HepG2 (cell line): ENCODE data around the gene NOXA1. TPM values are rescaled to one million over a fixed set of nuclear protein-coding genes. Genes with fewer than 3 reads are reported as not detected.
A peak's percentile ranks its signal among the peaks of the same experiment; 100 is the strongest.

Experiments used
- BCL6 ChIP-seq: IDR thresholded peaks from 2 replicates; pipeline ENCODE4 v1.6.1; 2016; ENCODE audit warnings: missing genetic modification reagents, missing compliant biosample characterization
- E2F5 ChIP-seq: sonication (generic); formaldehyde crosslinking; conservative IDR thresholded peaks from 2 replicates; pipeline ENCODE4 v1.4.0; 2020; ENCODE audit warnings: missing genetic modification reagents
- FOXA1 ChIP-seq, 2 experiments: fragments of 450-650 bp in 1 of 2; sonication (generic) in 1 of 2; formaldehyde crosslinking in 1 of 2; IDR thresholded peaks; 2 replicates each; pipeline versions ENCODE4 v1.4.0 to v1.6.1; 2016 to 2020; ENCODE audit warnings: missing genetic modification reagents in 1 of 2
- FOXC1 ChIP-seq: sonication (generic); formaldehyde crosslinking; IDR thresholded peaks from 2 replicates; pipeline ENCODE4 v1.8.0; 2022; ENCODE audit warnings: mild to moderate bottlenecking, missing genetic modification reagents, borderline replicate concordance
- KLF6 ChIP-seq: IDR thresholded peaks from 2 replicates; pipeline ENCODE4 v1.8.0; 2016; ENCODE audit warnings: missing biosample characterization, missing genetic modification reagents
- KLF9 ChIP-seq: IDR thresholded peaks from 2 replicates; pipeline ENCODE4 v1.6.1; 2016; ENCODE audit warnings: low read depth
- SRSF9 ChIP-seq: fragments of 200-400 bp; formaldehyde crosslinking; IDR thresholded peaks from 2 replicates; pipeline ENCODE4 v1.6.1; 2018; ENCODE audit warnings: borderline replicate concordance, mild to moderate bottlenecking, low read depth, low read length; ENCODE audit not compliant: insufficient read depth, poor library complexity, severe bottlenecking
- TAF15 ChIP-seq: fragments of 200-400 bp; formaldehyde crosslinking; IDR thresholded peaks from one replicate; pipeline ENCODE4 v1.6.1; 2018; ENCODE audit warnings: mild to moderate bottlenecking, low read depth, low read length; ENCODE audit not compliant: poor library complexity, severe bottlenecking
- ZBTB10 ChIP-seq: sonication (generic); formaldehyde crosslinking; IDR thresholded peaks from 2 replicates; pipeline ENCODE4 v1.4.0; 2020; ENCODE audit warnings: missing genetic modification reagents, borderline replicate concordance
- ZFP82 ChIP-seq: sonication (generic); formaldehyde crosslinking; IDR thresholded peaks from 2 replicates; pipeline ENCODE4 v1.5.1; 2020; ENCODE audit warnings: mild to moderate bottlenecking, missing genetic modification reagents, borderline replicate concordance
- ZKSCAN1 ChIP-seq: fragments of 150-350 bp; IDR thresholded peaks from 2 replicates; pipeline ENCODE4 v1.6.1; 2014; ENCODE audit warnings: low read length
- ZMYM4 ChIP-seq: sonication (generic); formaldehyde crosslinking; IDR thresholded peaks from 2 replicates; pipeline ENCODE4 v1.8.1; 2023; ENCODE audit warnings: mild to moderate bottlenecking, missing genetic modification reagents
- ZNF3 ChIP-seq: IDR thresholded peaks from 2 replicates; pipeline ENCODE4 v1.7.0; 2017; ENCODE audit warnings: inconsistent platforms
- ZNF335 ChIP-seq: sonication (generic); formaldehyde crosslinking; IDR thresholded peaks from 2 replicates; pipeline ENCODE4 v1.4.0; 2020; ENCODE audit warnings: missing genetic modification reagents
- ZNF343 ChIP-seq: sonication (generic); formaldehyde crosslinking; IDR thresholded peaks from 2 replicates; pipeline ENCODE4 v1.4.0; 2020; ENCODE audit warnings: mild to moderate bottlenecking, missing genetic modification reagents
- ZNF550 ChIP-seq: sonication (generic); formaldehyde crosslinking; IDR thresholded peaks from 2 replicates; pipeline ENCODE4 v1.4.0; 2020; ENCODE audit warnings: mild to moderate bottlenecking, missing genetic modification reagents, borderline replicate concordance
- ZNF567 ChIP-seq: sonication (generic); formaldehyde crosslinking; IDR thresholded peaks from 2 replicates; pipeline ENCODE4 v1.8.1; 2023; ENCODE audit warnings: mild to moderate bottlenecking, missing genetic modification reagents, borderline replicate concordance
- ZNF570 ChIP-seq: sonication (generic); formaldehyde crosslinking; IDR thresholded peaks from 2 replicates; pipeline ENCODE4 v1.4.0; 2020; ENCODE audit warnings: mild to moderate bottlenecking, missing genetic modification reagents, borderline replicate concordance
- ZNF749 ChIP-seq: sonication (generic); formaldehyde crosslinking; IDR thresholded peaks from 2 replicates; pipeline ENCODE4 v1.8.0; 2022; ENCODE audit warnings: mild to moderate bottlenecking, missing genetic modification reagents, moderate library complexity, borderline replicate concordance
- polyA plus RNA-seq, 8 experiments: library from polyadenylated mRNA; depleted of rRNA in 3 of 8; stranded (reverse) in 7 of 8; unstranded in 1 of 8; fragments of >200 nt; fragmentation: Illumina TruSeq in 4 of 8; extraction: Trizol in 4 of 8; gene quantifications; 2 replicates each; pipeline versions ENCODE4 v1.2.1 to v1.2.3, GENCODE V29; 2011 to 2016; ENCODE audit warnings: low read depth in 4 of 8, missing spikeins in 1 of 8, mixed read lengths in 1 of 8; ENCODE audit not compliant: insufficient read depth in 1 of 8
- total RNA-seq, 5 experiments: library from RNA; depleted of rRNA; stranded (reverse); fragments of >200 nt; fragmentation: Illumina TruSeq; extraction: Trizol; gene quantifications; 2 replicates each; pipeline ENCODE4 v1.2.3, GENCODE V29; 2016; ENCODE audit warnings: low read depth in 1 of 5
- TF ChIP-seq, protein P1 (sequence below): sonication (generic); formaldehyde crosslinking; IDR thresholded peaks from 2 replicates; pipeline ENCODE4 v1.4.0; 2020; ENCODE audit warnings: missing genetic modification reagents

Gene NOXA1
- total and polyA plus RNA-seq, 2 of the 13 experiments (the other 11 are each of a cell fraction or from before 2014, with no cell fraction given) = 0.78 to 1.2 TPM

GRCh38 chr9:137422604-137423513 lies at the start of gene NOXA1, which contains the start of gene EXD3 (continued):
- TF ChIP-seq ZNF570 (no peak), ZMYM4 (peak; percentile 88), FOXA1 (IDR thresholded peaks at IDR 0.05) (no peak), FOXA1 (CRISPR knock-in tag; IDR thresholded peaks at IDR 0.05) (no peak; the same call in 1 of the 2 replicates), ZNF749 (CRISPR knock-in tag) (peak; percentile 71), KLF6 (CRISPR knock-in tag) (peak; percentile 73), ZNF550 (CRISPR knock-in tag) (no peak), ZBTB10 (CRISPR knock-in tag) (no peak), ZFP82 (CRISPR knock-in tag) (peak; percentile 93; the same call in 1 of the 2 replicates), ZNF567 (CRISPR knock-in tag) (no peak), TAF15 (no peak), E2F5 (CRISPR knock-in tag) (0 out of 2 replicates have a peak, but pooled peaks have one; percentile 50), KLF9 (CRISPR knock-in tag) (no peak), ZNF335 (no peak; the same call in 1 of the 2 replicates), FOXC1 (CRISPR knock-in tag) (peak; percentile 74; the same call in 1 of the 2 replicates), ZNF3 (CRISPR knock-in tag) (no peak), BCL6 (CRISPR knock-in tag) (no peak), ZKSCAN1 (no peak), SRSF9 (no peak), ZNF343 (CRISPR knock-in tag) (no peak)
- TF ChIP-seq, protein P1, sequence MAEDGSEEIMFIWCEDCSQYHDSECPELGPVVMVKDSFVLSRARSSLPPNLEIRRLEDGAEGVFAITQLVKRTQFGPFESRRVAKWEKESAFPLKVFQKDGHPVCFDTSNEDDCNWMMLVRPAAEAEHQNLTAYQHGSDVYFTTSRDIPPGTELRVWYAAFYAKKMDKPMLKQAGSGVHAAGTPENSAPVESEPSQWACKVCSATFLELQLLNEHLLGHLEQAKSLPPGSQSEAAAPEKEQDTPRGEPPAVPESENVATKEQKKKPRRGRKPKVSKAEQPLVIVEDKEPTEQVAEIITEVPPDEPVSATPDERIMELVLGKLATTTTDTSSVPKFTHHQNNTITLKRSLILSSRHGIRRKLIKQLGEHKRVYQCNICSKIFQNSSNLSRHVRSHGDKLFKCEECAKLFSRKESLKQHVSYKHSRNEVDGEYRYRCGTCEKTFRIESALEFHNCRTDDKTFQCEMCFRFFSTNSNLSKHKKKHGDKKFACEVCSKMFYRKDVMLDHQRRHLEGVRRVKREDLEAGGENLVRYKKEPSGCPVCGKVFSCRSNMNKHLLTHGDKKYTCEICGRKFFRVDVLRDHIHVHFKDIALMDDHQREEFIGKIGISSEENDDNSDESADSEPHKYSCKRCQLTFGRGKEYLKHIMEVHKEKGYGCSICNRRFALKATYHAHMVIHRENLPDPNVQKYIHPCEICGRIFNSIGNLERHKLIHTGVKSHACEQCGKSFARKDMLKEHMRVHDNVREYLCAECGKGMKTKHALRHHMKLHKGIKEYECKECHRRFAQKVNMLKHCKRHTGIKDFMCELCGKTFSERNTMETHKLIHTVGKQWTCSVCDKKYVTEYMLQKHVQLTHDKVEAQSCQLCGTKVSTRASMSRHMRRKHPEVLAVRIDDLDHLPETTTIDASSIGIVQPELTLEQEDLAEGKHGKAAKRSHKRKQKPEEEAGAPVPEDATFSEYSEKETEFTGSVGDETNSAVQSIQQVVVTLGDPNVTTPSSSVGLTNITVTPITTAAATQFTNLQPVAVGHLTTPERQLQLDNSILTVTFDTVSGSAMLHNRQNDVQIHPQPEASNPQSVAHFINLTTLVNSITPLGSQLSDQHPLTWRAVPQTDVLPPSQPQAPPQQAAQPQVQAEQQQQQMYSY = 0 out of 2 replicates have a peak, but pooled peaks have one; percentile 38
